ENCODE results near the gene XKR7.

Gene XKR7

DNA sequence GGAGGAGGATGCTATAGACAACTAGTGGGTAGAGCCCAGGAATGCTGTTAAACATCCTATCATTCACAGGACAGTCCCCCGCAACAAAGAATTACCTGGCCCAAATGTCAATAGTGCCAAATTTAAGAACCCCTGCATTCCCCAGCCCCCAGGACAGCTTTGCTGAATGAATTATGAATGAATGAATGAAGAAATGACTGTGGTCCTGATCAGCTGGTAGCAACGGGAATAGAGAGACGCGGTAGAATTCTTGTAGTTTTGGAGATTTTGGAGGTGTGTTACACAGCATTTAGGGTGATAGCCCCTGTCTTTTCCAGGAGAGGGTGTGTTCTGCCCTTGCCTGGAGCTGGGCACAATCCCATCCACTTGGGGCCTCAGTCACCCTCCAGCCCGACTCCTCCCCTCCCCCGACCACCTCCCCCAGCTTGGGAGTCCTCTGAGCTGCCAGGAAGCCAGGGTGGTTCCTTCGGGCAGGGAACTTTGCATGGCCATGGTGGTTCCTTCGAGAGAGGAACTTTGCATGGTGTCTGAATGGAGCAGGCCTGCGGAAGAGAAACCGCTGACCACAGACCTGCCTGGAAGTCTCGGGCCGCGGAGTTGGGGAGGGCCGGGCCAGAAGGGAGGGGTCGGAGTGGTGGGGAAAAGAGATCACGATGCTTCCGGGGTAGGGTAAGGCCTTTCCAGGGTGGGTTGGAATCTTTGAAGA is 83.1 kb downstream of the XKR7 start:
- Histone ChIP-seq H3K36me3 (ENCODE audit: low read depth) (no peaks in the 10 kb centered on the region), H3K9me3 (ENCODE audit: severe bottlenecking) (no peaks in the 10 kb centered on the region), H3K4me3 (ENCODE audit: severe bottlenecking) (no peak overlapping the region), H3K27me3 (ENCODE audit: insufficient read depth, poor library complexity, severe bottlenecking) (peaks cover 69% of the 10 kb centered on the region), H3K4me1 (ENCODE audit: insufficient read depth, poor library complexity, severe bottlenecking) (no peaks in the 10 kb centered on the region), H3K27ac (ENCODE audit: poor library complexity, severe bottlenecking) (no peak overlapping the region)
- TF ChIP-seq, protein P1, sequence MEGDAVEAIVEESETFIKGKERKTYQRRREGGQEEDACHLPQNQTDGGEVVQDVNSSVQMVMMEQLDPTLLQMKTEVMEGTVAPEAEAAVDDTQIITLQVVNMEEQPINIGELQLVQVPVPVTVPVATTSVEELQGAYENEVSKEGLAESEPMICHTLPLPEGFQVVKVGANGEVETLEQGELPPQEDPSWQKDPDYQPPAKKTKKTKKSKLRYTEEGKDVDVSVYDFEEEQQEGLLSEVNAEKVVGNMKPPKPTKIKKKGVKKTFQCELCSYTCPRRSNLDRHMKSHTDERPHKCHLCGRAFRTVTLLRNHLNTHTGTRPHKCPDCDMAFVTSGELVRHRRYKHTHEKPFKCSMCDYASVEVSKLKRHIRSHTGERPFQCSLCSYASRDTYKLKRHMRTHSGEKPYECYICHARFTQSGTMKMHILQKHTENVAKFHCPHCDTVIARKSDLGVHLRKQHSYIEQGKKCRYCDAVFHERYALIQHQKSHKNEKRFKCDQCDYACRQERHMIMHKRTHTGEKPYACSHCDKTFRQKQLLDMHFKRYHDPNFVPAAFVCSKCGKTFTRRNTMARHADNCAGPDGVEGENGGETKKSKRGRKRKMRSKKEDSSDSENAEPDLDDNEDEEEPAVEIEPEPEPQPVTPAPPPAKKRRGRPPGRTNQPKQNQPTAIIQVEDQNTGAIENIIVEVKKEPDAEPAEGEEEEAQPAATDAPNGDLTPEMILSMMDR (IDR thresholded peaks at IDR 0.05; ENCODE audit: poor library complexity, severe bottlenecking) = no peak
- ATAC-seq (ENCODE audit: low read depth) (peak; percentile 19; the same call in 2 of the 3 replicates), DNase-seq (ENCODE audit: low spot score) (no peak)

DNA sequence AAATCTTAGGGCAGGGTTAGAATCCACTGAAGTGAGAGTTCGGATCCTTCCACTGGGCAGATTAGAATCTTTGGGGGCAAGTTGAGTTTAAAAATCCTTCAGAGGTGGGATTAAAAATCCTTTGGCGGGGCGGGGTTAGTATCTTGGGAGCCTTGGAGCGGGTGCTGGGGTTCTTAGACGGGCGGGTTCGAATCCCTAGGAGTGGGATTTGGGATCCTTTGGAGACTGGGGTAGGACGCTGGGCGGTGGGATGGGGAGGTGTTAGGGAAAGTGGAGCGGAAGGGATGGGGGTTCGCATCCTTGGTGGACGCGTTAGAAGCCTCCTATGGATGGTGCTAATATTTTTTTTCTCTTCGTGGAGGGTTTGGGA is 83.8 kb downstream of the XKR7 start:
- Histone ChIP-seq H3K27ac (ENCODE audit: poor library complexity, severe bottlenecking) (no peak overlapping the region), H3K9me3 (ENCODE audit: severe bottlenecking) (no peaks in the 10 kb centered on the region), H3K4me1 (ENCODE audit: insufficient read depth, poor library complexity, severe bottlenecking) (no peaks in the 10 kb centered on the region), H3K27me3 (ENCODE audit: insufficient read depth, poor library complexity, severe bottlenecking) (peaks cover 73% of the 10 kb centered on the region), H3K4me3 (ENCODE audit: severe bottlenecking) (no peak overlapping the region), H3K36me3 (ENCODE audit: low read depth) (no peaks in the 10 kb centered on the region)
- ATAC-seq (ENCODE audit: low read depth) (no peak), DNase-seq (ENCODE audit: low spot score) (no peak)
- TF ChIP-seq, protein P1 (IDR thresholded peaks at IDR 0.05; ENCODE audit: poor library complexity, severe bottlenecking) = no peak

DNA sequence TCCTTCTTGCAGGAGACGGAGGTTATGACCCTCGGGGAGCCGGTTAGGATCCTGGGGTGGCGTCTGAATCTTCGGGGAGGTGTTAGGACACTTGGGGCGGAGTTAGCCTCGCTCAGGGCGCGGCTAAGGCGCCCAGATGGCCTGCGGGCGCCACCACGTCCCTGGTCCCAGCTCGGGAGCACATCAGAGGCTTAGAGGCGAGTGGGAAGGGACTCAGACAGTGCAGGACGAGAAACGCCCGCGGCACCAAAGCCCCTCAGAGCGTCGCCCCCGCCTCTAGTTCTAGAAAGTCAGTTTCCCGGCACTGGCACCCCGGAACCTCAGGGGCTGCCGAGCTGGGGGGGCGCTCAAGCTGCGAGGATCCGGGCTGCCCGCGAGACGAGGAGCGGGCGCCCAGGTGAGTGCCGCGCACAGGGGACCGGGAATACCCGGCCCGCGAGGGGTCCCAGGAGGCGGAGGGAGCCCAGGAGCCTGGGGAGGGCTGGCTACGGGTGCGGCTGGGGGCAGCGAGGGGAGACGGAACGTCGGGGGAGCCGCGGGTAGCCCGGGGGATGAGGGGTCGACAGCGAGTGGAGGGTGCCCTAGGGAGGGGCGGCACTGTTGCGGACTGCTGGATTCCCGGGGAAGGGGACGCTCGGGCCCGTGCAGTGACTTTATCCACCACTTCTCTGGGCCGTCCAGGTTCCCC is 84.3 kb downstream of the XKR7 start, which contains the start of gene HCK:
HCK (plus strand) TSS at position 153 of the 688 bp plus-strand sequence.
- ATAC-seq (ENCODE audit: low read depth) = peak; percentile 54; the same call in 2 of the 3 replicates

DNA sequence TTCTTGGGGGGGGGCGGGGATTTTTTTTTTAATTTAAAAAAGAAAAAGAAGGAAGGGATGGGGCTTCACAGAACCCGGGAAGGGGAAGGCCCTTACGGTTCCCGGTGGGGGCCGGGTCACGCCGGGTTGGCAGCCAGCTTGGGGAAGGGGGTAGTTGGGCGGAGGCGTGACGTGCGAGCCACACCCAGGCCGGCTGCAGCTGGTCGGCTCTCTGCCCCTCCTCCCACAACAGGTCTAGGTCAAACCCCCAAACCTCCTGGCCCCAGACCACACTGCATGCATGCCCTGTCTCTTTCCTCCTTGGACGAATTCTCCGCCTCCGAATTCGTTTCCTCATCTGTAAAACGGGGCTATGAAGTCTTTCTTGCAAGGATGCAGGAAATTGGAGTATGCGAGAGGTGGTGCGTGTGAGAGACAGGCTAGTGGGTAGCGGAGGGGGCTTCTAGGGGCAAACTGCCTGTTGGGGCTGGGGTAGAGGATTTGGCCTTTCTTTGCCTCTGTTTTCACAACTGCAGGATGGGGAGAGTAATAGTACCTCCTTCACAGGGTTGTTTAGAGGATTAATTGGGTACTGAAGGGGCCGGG is 84.9 kb downstream of the XKR7 start:
- Histone ChIP-seq H3K27me3 (ENCODE audit: insufficient read depth, poor library complexity, severe bottlenecking) (peaks cover 81% of the 10 kb centered on the region), H3K4me1 (ENCODE audit: insufficient read depth, poor library complexity, severe bottlenecking) (no peaks in the 10 kb centered on the region), H3K27ac (ENCODE audit: poor library complexity, severe bottlenecking) (no peak overlapping the region), H3K4me3 (ENCODE audit: severe bottlenecking) (no peak overlapping the region), H3K9me3 (ENCODE audit: severe bottlenecking) (no peaks in the 10 kb centered on the region), H3K36me3 (ENCODE audit: low read depth) (no peaks in the 10 kb centered on the region)
- TF ChIP-seq, protein P1 (IDR thresholded peaks at IDR 0.05; ENCODE audit: poor library complexity, severe bottlenecking) = no peak
- ATAC-seq (ENCODE audit: low read depth) (no peak; the same call in 2 of the 3 replicates), DNase-seq (ENCODE audit: low spot score) (no peak)

More for the DNA sequence above, 84.3 kb downstream of the XKR7 start, which contains the start of gene HCK:
- TF ChIP-seq, protein P1 (IDR thresholded peaks at IDR 0.05; ENCODE audit: poor library complexity, severe bottlenecking) = no peak
- Histone ChIP-seq H3K4me1 (ENCODE audit: insufficient read depth, poor library complexity, severe bottlenecking) (no peaks in the 10 kb centered on the region), H3K27ac (ENCODE audit: poor library complexity, severe bottlenecking) (no peak within 1 kb of the TSS), H3K4me3 (ENCODE audit: severe bottlenecking) (no peak within 1 kb of the TSS), H3K27me3 (ENCODE audit: insufficient read depth, poor library complexity, severe bottlenecking) (peaks cover 78% of the 10 kb centered on the region), H3K9me3 (ENCODE audit: severe bottlenecking) (no peaks in the 10 kb centered on the region), H3K36me3 (ENCODE audit: low read depth) (no peaks in the 10 kb centered on the region)
- DNase-seq (ENCODE audit: low spot score) = no peak
